ENCODE data around the gene CACFD1. TPM values are rescaled to one million over a fixed set of nuclear protein-coding genes. Genes with fewer than 3 reads are reported as not detected.

Gene CACFD1
- total and polyA plus RNA-seq, 9 donors: 11.1 to 21.5 (median 15.3) TPM

DNA sequence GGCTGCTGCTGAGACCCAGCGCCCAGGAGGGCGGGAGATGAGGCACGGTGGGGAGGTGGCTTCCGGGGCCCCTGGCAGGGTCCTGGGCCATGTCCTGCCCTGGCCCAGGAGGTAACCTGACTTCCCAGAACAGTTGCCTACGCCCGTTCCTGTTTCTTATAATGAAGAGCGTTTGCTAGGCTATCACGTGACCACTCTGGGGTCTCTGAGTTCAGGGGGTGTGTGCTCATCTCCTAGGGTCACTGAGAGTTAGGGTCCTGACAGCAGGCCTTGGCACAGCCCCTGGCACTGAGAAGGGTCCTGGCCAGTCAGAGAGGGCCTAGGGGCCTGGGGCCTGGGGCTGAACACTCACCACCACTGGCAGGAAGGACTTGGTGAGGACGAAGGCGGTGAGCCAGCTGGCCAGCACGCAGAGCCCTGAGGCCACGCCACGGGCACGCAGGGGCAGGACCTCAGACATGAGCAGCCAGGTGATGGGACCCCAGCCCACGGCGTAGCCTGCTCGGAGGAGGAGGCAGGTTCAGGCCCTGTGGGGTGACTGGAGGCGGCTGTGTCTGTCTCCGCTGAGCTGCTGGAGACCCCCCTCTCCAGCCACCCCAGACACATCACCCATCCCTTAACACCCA lies 13.1 kb downstream of the CACFD1 start:
- WGBS (ENCODE audit: insufficient coverage): 69% methylated on average over 11 of the region's 19 CpGs
- Histone ChIP-seq H3K27me3 (ENCODE audit: control insufficient read depth, insufficient read depth, low read length) (no peaks in the 10 kb centered on the region), H3K36me3 (ENCODE audit: control insufficient read depth, insufficient read depth, low read length) (peaks cover 20% of the 10 kb centered on the region), H3K4me3 (ENCODE audit: low read length) (no peak overlapping the region), H3K4me1 (ENCODE audit: control insufficient read depth, insufficient read depth, low read length) (no peaks in the 10 kb centered on the region), H3K9me3 (replicated peaks; ENCODE audit: control insufficient read depth, low read depth, low read length) (no peaks in the 10 kb centered on the region), H3K27ac (ENCODE audit: low read length) (no peak overlapping the region)
- no peak for DNase-seq

DNA sequence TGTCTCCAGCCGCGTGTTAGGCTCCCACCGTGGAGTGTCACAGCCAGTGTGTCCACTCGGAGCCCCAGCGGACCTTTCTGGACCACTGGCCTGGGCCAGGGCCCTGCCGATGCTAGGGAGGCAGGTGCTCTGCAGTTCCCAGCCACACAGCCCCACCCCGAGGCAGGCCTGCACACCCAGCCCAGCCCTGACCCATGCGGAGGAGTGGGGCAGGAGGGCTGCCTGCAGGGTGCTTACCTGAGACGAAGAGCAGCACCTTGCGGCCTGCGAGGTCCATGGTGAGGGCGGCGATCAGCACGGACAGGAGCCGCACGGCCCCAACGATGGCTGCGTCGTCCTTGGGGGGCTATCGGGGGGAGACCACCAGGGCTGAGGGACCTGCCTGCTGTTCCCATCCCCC lies 14.0 kb downstream of the CACFD1 start:
- 90% methylated on average over 20 of the region's 20 CpGs for WGBS (ENCODE audit: insufficient coverage)
- H3K36me3 ChIP-seq (ENCODE audit: control insufficient read depth, insufficient read depth, low read length): peaks cover 12% of the 10 kb centered on the region
- H3K4me1 ChIP-seq (ENCODE audit: control insufficient read depth, insufficient read depth, low read length): peaks cover 5% of the 10 kb centered on the region

DNA sequence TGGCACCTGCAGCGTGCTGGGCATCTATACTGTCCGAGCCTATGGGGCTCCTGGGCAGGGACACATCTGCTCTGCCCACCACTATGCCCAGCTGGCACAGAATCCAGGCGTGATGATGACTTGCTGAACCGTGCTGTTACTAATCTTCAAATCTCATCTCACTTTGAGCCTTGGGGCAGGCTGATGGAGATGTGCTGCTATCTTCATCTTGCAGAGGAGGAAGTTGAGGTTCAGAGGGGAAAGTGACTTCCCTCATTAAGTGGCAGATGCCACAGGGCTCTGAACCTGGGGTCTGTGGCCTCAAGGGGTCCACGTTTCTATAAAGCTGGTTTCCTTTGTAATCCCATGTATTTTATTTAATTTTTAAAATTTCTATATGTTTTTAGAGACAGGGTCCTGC lies 14.4 kb downstream of the CACFD1 start:
- H3K4me3 ChIP-seq (ENCODE audit: low read length): no peak overlapping the region
- H3K36me3 ChIP-seq (ENCODE audit: control insufficient read depth, insufficient read depth, low read length): peaks cover 7% of the 10 kb centered on the region
- 84% methylated on average over 4 of the region's 5 CpGs for WGBS (ENCODE audit: insufficient coverage)
- H3K27me3 ChIP-seq (ENCODE audit: control insufficient read depth, insufficient read depth, low read length): peaks cover 5% of the 10 kb centered on the region
- no peak overlapping the region for H3K27ac ChIP-seq (ENCODE audit: low read length)
- no peak for DNase-seq
- H3K4me1 ChIP-seq (ENCODE audit: control insufficient read depth, insufficient read depth, low read length): peaks cover 8% of the 10 kb centered on the region
- no peaks in the 10 kb centered on the region for H3K9me3 ChIP-seq (replicated peaks; ENCODE audit: control insufficient read depth, low read depth, low read length)

More for the DNA sequence above, 14.0 kb downstream of the CACFD1 start:
- no peak overlapping the region for H3K4me3 ChIP-seq (ENCODE audit: low read length)
- no peak overlapping the region for H3K27ac ChIP-seq (ENCODE audit: low read length)
- H3K9me3 ChIP-seq (replicated peaks; ENCODE audit: control insufficient read depth, low read depth, low read length): no peaks in the 10 kb centered on the region
- H3K27me3 ChIP-seq (ENCODE audit: control insufficient read depth, insufficient read depth, low read length): peaks cover 4% of the 10 kb centered on the region
- DNase-seq: no peak

DNA sequence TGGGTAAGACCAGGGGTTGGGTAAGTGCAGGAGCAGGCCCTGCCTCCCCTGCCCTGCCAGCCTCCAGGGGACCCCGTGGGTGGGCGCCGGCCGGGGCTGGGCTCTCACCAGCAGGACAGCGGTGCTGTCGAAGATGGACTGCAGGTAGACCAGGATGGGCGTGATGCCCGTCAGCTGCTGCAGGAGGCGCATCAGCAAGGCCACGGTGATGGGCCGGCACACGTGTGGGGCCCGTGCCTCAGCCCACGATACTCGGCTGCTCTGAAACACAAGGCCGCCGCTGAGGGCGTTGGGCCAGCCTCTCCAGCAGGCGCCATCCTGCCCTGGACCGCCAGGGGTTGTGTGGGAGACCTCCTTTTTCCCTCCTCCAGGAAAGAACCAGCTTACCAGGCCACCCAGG lies 15.1 kb downstream of the CACFD1 start:
- no peak for DNase-seq
- 87% methylated on average over 20 of the region's 20 CpGs for WGBS (ENCODE audit: insufficient coverage)
- Histone ChIP-seq H3K27ac (ENCODE audit: low read length) (no peak overlapping the region), H3K4me3 (ENCODE audit: low read length) (no peak overlapping the region), H3K27me3 (ENCODE audit: control insufficient read depth, insufficient read depth, low read length) (peaks cover 11% of the 10 kb centered on the region), H3K36me3 (ENCODE audit: control insufficient read depth, insufficient read depth, low read length) (peaks cover 1% of the 10 kb centered on the region), H3K4me1 (ENCODE audit: control insufficient read depth, insufficient read depth, low read length) (peaks cover 12% of the 10 kb centered on the region), H3K9me3 (replicated peaks; ENCODE audit: control insufficient read depth, low read depth, low read length) (no peaks in the 10 kb centered on the region)

DNA sequence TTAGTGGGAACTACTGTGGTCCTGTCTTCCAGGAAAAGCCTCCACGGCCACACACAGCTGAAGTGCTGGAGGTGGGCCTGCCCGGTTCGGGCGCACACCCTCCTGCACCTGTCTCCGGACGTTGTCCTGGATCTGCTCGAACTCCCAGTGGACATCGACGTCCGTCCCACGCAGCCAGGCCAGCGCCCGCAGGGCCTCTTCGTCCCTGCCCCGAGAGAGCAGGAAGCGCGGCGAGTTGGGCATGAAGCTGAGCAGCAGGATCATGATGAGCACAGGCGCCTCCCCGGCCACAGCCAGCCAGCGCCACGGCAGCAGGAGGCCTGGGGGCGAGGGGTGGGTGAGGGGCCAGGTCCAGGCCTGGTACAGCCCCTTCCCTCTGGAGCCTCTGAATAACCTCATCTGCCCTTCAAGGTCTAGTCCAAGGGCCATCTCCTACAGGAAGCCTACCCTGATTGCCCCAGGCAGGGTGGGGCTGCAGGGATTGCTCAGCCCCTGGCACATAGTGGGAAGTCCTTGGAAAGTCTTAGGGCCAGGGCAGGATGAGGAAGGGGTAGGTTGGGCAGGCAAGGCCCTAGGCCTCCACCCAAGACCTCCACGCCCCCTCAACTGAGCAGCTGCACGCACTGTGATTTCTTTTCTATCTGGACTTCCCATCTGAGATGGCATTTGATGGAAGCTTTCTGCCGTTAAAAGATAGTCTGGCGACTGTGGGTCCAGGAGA lies 15.7 kb downstream of the CACFD1 start:
- peaks cover 12% of the 10 kb centered on the region for H3K4me1 ChIP-seq (ENCODE audit: control insufficient read depth, insufficient read depth, low read length)
- no peak overlapping the region for H3K27ac ChIP-seq (ENCODE audit: low read length)
- DNase-seq: no peak
- no peaks in the 10 kb centered on the region for H3K9me3 ChIP-seq (replicated peaks; ENCODE audit: control insufficient read depth, low read depth, low read length)
- H3K4me3 ChIP-seq (ENCODE audit: low read length): no peak overlapping the region
- no peaks in the 10 kb centered on the region for H3K36me3 ChIP-seq (ENCODE audit: control insufficient read depth, insufficient read depth, low read length)
- WGBS (ENCODE audit: insufficient coverage): 84% methylated on average over 24 of the region's 27 CpGs
- peaks cover 16% of the 10 kb centered on the region for H3K27me3 ChIP-seq (ENCODE audit: control insufficient read depth, insufficient read depth, low read length)

DNA sequence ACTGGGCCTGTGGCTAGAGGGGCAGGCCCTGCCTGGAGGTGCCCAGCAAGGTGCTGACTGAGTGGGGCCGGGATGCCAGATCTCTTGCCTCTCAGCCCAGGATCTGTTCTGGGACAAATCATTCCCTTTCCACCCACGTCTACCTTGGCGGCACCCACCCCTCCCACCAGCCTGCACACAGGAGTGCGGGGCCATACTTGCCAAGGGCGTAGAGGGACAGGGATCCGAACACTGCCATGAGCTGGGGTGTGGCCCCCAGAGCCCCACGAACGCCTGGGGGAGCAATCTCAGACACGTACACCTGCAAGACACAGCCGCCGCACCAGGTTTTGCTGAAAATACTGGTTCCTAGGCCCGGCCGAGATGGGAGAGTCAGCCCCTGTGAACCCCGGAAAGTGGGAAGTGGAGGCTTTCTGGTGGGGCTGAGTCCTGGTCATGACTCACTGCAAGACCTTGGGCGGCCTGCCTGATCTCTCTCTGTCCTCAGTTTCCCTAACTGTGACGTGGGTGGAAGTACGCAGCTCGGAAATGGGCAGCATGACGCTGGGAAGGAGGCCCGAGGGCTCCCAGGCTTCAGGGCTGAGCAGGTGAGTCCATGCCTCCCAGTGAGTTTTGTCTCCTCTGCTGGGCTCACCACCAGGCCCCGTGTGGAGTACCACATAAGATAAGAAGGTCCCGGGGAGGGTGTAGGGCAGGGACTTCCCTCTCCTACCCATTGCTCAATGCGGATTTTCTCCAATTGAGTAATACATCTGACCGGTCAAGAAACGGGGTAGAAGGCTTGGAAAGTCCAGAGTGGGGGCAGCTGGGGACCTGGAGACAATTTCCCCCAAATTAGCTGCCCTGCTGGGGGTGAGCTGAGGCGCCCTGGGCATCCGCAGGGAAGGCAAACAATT lies 16.5 kb downstream of the CACFD1 start:
- no peak for DNase-seq
- Histone ChIP-seq H3K9me3 (replicated peaks; ENCODE audit: control insufficient read depth, low read depth, low read length) (no peaks in the 10 kb centered on the region), H3K27ac (ENCODE audit: low read length) (no peak overlapping the region), H3K4me3 (ENCODE audit: low read length) (no peak overlapping the region), H3K36me3 (ENCODE audit: control insufficient read depth, insufficient read depth, low read length) (no peaks in the 10 kb centered on the region), H3K4me1 (ENCODE audit: control insufficient read depth, insufficient read depth, low read length) (peaks cover 12% of the 10 kb centered on the region), H3K27me3 (ENCODE audit: control insufficient read depth, insufficient read depth, low read length) (peaks cover 21% of the 10 kb centered on the region)
- whole genome bisulfite sequencing (ENCODE audit: insufficient coverage): 89% methylated on average over 22 of the region's 27 CpGs

DNA sequence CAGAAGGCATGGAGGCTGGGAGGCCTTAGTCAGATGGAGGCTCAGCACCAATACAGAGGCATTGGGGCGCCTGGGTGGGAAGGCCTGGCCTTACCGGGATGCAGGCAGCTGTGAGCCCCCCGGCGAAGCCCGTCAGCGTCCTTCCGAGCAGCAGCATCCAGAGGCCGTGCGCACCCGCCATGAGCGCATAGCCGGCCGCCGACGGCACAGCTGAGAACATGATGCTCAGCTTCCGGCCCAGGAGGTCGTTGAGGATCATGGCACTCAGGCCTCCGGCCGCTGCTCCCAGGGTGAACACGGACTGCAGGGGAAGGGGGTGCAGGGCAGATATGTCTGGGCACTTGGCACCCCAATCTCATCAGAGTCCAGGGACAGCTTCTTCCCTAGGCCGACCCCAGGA lies 17.2 kb downstream of the CACFD1 start:
- no peaks in the 10 kb centered on the region for H3K9me3 ChIP-seq (replicated peaks; ENCODE audit: control insufficient read depth, low read depth, low read length)
- H3K4me1 ChIP-seq (ENCODE audit: control insufficient read depth, insufficient read depth, low read length): peaks cover 12% of the 10 kb centered on the region
- H3K27me3 ChIP-seq (ENCODE audit: control insufficient read depth, insufficient read depth, low read length): peaks cover 21% of the 10 kb centered on the region
- H3K27ac ChIP-seq (ENCODE audit: low read length): no peak overlapping the region
- no peak overlapping the region for H3K4me3 ChIP-seq (ENCODE audit: low read length)
- WGBS (ENCODE audit: insufficient coverage): 87% methylated on average over 17 of the region's 21 CpGs
- no peak for DNase-seq
- no peaks in the 10 kb centered on the region for H3K36me3 ChIP-seq (ENCODE audit: control insufficient read depth, insufficient read depth, low read length)

DNA sequence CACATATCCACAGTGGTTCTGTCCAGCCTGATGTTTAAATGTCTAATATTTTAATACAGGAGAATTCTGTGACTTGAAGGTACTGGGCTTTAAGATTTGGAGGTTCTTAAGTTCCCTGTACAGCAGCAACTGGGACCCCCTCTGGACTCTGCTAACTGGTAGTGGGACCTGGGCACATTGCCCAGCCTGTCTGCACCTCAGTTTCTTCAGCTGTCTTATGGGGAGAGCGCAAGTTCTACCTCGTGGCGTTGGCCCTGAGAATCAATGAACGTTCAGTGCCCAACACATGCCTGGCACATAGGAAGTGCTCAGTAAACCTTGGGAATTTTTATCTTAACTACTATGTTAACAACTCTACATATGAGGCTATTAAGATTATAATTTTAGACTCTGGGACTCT lies 17.7 kb downstream of the CACFD1 start:
- H3K4me1 ChIP-seq (ENCODE audit: control insufficient read depth, insufficient read depth, low read length): peaks cover 12% of the 10 kb centered on the region
- H3K27ac ChIP-seq (ENCODE audit: low read length): no peak overlapping the region
- peaks cover 21% of the 10 kb centered on the region for H3K27me3 ChIP-seq (ENCODE audit: control insufficient read depth, insufficient read depth, low read length)
- DNase-seq: no peak
- no CpG with 5 or more reads among the region's 4 CpGs for WGBS (ENCODE audit: insufficient coverage)
- no peaks in the 10 kb centered on the region for H3K36me3 ChIP-seq (ENCODE audit: control insufficient read depth, insufficient read depth, low read length)
- H3K4me3 ChIP-seq (ENCODE audit: low read length): no peak overlapping the region
- H3K9me3 ChIP-seq (replicated peaks; ENCODE audit: control insufficient read depth, low read depth, low read length): no peaks in the 10 kb centered on the region

DNA sequence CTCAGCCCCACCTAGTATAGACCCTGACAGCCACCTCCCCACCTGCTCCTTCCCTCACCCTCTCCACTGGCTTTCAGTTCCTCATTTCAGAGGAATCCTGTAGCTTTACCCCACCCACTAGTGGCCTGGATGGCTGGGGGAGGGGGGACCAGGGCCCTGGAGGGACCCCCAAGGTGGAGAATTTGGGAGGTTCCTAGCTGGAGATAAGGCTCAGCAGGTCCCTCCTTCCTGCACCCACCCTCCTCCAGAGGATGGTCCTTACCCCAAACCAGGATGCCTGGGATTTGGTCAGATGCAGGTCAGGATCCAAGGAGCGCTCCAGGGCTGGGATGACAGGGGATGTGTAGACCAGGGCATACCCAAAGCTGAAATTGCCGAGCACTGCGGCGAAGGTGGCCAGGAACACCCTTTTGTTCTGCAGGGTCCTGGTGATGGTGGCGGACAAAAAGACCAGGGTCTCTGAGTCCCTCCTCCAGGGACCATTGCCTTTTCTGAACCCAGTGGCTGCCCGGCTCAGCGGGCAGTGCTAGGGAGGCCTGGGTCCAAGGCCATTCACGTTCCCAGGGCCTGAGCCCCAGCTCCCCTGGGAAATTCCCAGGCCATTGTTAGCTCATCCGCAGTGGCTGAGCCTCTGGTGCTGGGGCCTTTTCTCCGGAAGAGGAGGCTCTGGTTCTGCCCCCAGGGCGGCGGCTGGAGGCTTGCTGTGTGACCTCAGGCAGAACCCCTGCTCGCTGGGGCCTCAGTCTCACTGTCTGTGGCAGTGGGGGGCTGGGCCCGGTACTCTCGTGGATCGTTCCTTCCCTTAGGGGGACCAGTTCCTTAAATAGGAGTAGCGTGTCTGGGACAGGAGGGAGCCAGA lies 18.4 kb downstream of the CACFD1 start:
- DNase-seq: no peak
- no peak overlapping the region for H3K27ac ChIP-seq (ENCODE audit: low read length)
- H3K9me3 ChIP-seq (replicated peaks; ENCODE audit: control insufficient read depth, low read depth, low read length): no peaks in the 10 kb centered on the region
- H3K4me1 ChIP-seq (ENCODE audit: control insufficient read depth, insufficient read depth, low read length): peaks cover 12% of the 10 kb centered on the region
- peak overlapping the region; percentile 38 for H3K4me3 ChIP-seq (ENCODE audit: low read length)
- WGBS (ENCODE audit: insufficient coverage): 30% methylated on average over 16 of the region's 17 CpGs
- no peaks in the 10 kb centered on the region for H3K36me3 ChIP-seq (ENCODE audit: control insufficient read depth, insufficient read depth, low read length)
- peaks cover 21% of the 10 kb centered on the region for H3K27me3 ChIP-seq (ENCODE audit: control insufficient read depth, insufficient read depth, low read length)
